AG10803 (cell line): ENCODE data around the gene PDE8B.
A peak's percentile ranks its signal among the peaks of the same experiment; 100 is the strongest.

Experiments used
- DNase-seq: peaks from one replicate; pipeline ENCODE4 v3.0.0; 2010; ENCODE audit warnings: low read depth
- H3K4me3 ChIP-seq: 2 replicates; pipeline ENCODE4 v1.5.1; 2011; ENCODE audit warnings: mild to moderate bottlenecking, low read length, control low read depth
- CTCF ChIP-seq: conservative IDR thresholded peaks from 2 replicates; pipeline ENCODE4 v1.5.1; 2011; ENCODE audit warnings: mild to moderate bottlenecking, low read length, control low read depth, inconsistent platforms

The PDE8B gene

GRCh38 chr5:77208507-77209163, 1.8 kb upstream of the PDE8B start:
- H3K4me3 ChIP-seq, result no peak overlapping the region
- TF ChIP-seq CTCF, result no peak
- DNase-seq, result no peak

- no peak for DNase-seq
- TF ChIP-seq CTCF, result no peak
- H3K4me3 ChIP-seq, result no peak overlapping the region; the same call in 1 of the 2 replicates
Observed at GRCh38 chr5:77209495-77210090, 887 bp upstream of the PDE8B start.

- no peak for DNase-seq
- no peak for TF ChIP-seq CTCF
- peak overlapping the region; percentile 30 for H3K4me3 ChIP-seq
Observed at GRCh38 chr5:77210964-77211690, 647 bp downstream of the PDE8B start.

GRCh38 chr5:77211691-77212047, 1.2 kb downstream of the PDE8B start:
- no peak for TF ChIP-seq CTCF
- no peak overlapping the region for H3K4me3 ChIP-seq
- DNase-seq, result no peak

- H3K4me3 ChIP-seq, result no peak overlapping the region
- TF ChIP-seq CTCF, result no peak
- no peak for DNase-seq
Observed at GRCh38 chr5:77213601-77214000, 3.1 kb downstream of the PDE8B start.

- TF ChIP-seq CTCF, result no peak
- H3K4me3 ChIP-seq, result no peak overlapping the region
- no peak for DNase-seq
Observed at GRCh38 chr5:77214151-77214550, 3.7 kb downstream of the PDE8B start.

- H3K4me3 ChIP-seq, result no peak overlapping the region
- TF ChIP-seq CTCF, result 0 out of 2 replicates have a peak, but pooled peaks have one; percentile 28
- no peak for DNase-seq
Observed at GRCh38 chr5:77218263-77218662, 7.8 kb downstream of the PDE8B start.
